CD4-positive, CD25-positive, alpha-beta regulatory T cell (primary cell): ENCODE measurements around the gene MEIKIN. TPM values are rescaled to one million over a fixed set of nuclear protein-coding genes. Genes with fewer than 3 reads are reported as not detected.
"Not testable (repeated sequence)": the region's sequence is repeated elsewhere in the genome, so short reads cannot be mapped to it uniquely, and the experiment has no call there.

Experiments used
- ATAC-seq, 2 donors: fragments of 150-1000 bp; cut with Tn5 transposase; one replicate each; pipeline ENCODE4 v1.10.0; 2021; ENCODE audit warnings: low read depth in 2 of 2, moderate number of reproducible peaks in 2 of 2, moderate library complexity in 1 of 2
- DNase-seq, 3 donors: peaks; one replicate each; pipeline versions ENCODE4 v3.0.0 to v3.0.0-alpha.2; 2012 to 2022; ENCODE audit warnings: mixed read lengths in 1 of 3
- H3K27ac ChIP-seq: one replicate; pipeline ENCODE4 v1.7.0; 2013; ENCODE audit warnings: mild to moderate bottlenecking, low read length; ENCODE audit not compliant: insufficient read depth, poor library complexity, severe bottlenecking
- H3K27me3 ChIP-seq: one replicate; pipeline ENCODE4 v1.7.0; 2013; ENCODE audit warnings: low read length; ENCODE audit not compliant: control insufficient read depth, insufficient read depth
- H3K36me3 ChIP-seq: one replicate; pipeline ENCODE4 v1.7.0; 2013; ENCODE audit warnings: mild to moderate bottlenecking, low read length, moderate library complexity; ENCODE audit not compliant: control insufficient read depth, insufficient read depth
- H3K4me1 ChIP-seq: 2 replicates; pipeline ENCODE4 v1.7.0; 2013; ENCODE audit warnings: mild to moderate bottlenecking, low read length; ENCODE audit not compliant: insufficient read depth, control insufficient read depth, poor library complexity, severe bottlenecking
- H3K4me3 ChIP-seq: one replicate; pipeline ENCODE4 v1.7.0; 2013; ENCODE audit warnings: low read depth, mild to moderate bottlenecking, low read length, moderate library complexity
- H3K9me3 ChIP-seq, 2 experiments: 1 replicate in 1 of 2; 2 replicates in 1 of 2; pipeline ENCODE4 v1.7.0; 2013; ENCODE audit warnings: low read length in 2 of 2, mild to moderate bottlenecking in 1 of 2, moderate library complexity in 1 of 2; ENCODE audit not compliant: control insufficient read depth in 2 of 2
- H3K27ac Mint-ChIP-seq, 3 donors: one replicate each; pipeline ENCODE4 v1.8.0; 2020 to 2022; ENCODE audit warnings: mild to moderate bottlenecking in 3 of 3, mixed read lengths in 3 of 3, moderate library complexity in 2 of 3
- H3K27me3 Mint-ChIP-seq: one replicate; pipeline ENCODE4 v1.8.0; 2022; ENCODE audit warnings: mild to moderate bottlenecking, mixed read lengths
- H3K36me3 Mint-ChIP-seq: one replicate; pipeline ENCODE4 v1.8.0; 2020; ENCODE audit warnings: mixed read lengths
- H3K4me1 Mint-ChIP-seq, 4 donors: one replicate each; pipeline ENCODE4 v1.8.0; 2020 to 2022; ENCODE audit warnings: mixed read lengths in 4 of 4, mild to moderate bottlenecking in 1 of 4
- H3K4me3 Mint-ChIP-seq, 4 donors: one replicate each; pipeline ENCODE4 v1.8.0; 2020 to 2022; ENCODE audit warnings: mild to moderate bottlenecking in 4 of 4, mixed read lengths in 4 of 4, moderate library complexity in 3 of 4
- H3K9me3 Mint-ChIP-seq, 7 donors: one replicate each; pipeline ENCODE4 v1.8.0; 2020 to 2022; ENCODE audit warnings: mixed read lengths in 7 of 7, mild to moderate bottlenecking in 3 of 7, moderate library complexity in 2 of 7
- polyA plus RNA-seq, 4 donors: library from polyadenylated mRNA; unstranded; fragments of 300-500 nt; fragmentation: Illumina TruSeq; gene quantifications; one replicate each; pipeline ENCODE4 v1.2.3, GENCODE V29; 2021
- total RNA-seq: library from RNA; stranded (reverse); gene quantifications from one replicate; pipeline ENCODE4 v1.2.3, GENCODE V29; 2022

Gene MEIKIN
- total and polyA plus RNA-seq, 5 donors from 2014 or later = not detected

DNA sequence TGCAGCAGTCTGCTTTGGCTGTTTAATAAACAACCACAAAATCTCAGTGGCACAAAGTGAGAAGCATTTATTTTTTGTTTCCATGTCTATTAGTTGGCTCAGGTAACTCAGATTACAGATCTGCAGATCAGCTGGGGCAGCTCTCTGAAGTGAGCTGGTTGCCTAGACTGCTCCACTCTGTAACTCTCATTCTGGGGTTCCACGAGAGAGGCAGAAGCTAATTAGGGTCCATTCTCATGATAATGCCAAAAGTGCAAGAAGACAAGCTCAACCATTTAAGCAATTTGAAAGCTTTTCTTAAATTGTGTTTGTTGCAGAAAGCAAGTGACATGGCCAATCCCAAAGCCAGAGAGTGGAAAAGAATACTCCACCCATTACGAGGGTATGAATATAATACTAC is 13.2 kb downstream of the MEIKIN start:
- peaks cover 30% of the 10 kb centered on the region for H3K27me3 Mint-ChIP-seq
- H3K4me3 Mint-ChIP-seq = no peak overlapping the region
- H3K4me1 ChIP-seq = no peaks in the 10 kb centered on the region

DNA sequence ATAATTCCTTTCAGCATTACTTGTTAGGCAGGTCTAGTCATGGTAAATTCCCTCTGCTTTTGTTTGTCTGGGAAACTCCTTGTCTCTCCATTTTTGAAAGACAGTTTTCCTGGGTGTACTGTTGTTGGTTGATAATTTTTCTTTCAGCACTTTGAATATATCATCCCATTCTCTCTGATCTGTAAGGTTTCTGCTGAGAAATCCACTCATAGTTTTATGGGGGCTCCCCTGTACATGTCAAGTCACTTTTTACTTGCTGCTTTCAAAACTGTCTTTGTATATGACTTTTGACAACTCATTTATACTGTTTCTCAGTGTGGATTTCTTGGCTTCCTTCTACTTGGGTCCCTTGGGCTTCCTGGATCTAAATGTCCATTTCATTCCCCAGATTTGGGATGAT is 16.5 kb downstream of the MEIKIN start:
- Mint-ChIP-seq H3K27me3 (peaks cover 18% of the 10 kb centered on the region), H3K4me1 (no peaks in the 10 kb centered on the region), H3K36me3 (peaks cover 3% of the 10 kb centered on the region), H3K4me3 (no peak overlapping the region), H3K9me3 (peaks cover 3 to 50% (median 16%) of the 10 kb centered on the region in 7 donors), H3K27ac (no peak overlapping the region)
- Histone ChIP-seq H3K27ac (no peak overlapping the region), H3K36me3 (no peaks in the 10 kb centered on the region), H3K9me3 (peaks cover 11 to 31% of the 10 kb centered on the region in 2 experiments), H3K4me1 (no peaks in the 10 kb centered on the region), H3K4me3 (no peak overlapping the region), H3K27me3 (peaks cover 6% of the 10 kb centered on the region)
- DNase-seq (no peak), ATAC-seq (no peak)

More for the DNA sequence above, 13.2 kb downstream of the MEIKIN start:
- Mint-ChIP-seq H3K9me3 (peaks cover 0 to 39% (median 14%) of the 10 kb centered on the region in 7 donors), H3K4me1 (no peaks in the 10 kb centered on the region), H3K27ac (no peak overlapping the region), H3K36me3 (peaks cover 3% of the 10 kb centered on the region)
- ATAC-seq (no peak), DNase-seq (no peak)
- peaks cover 8% of the 10 kb centered on the region for H3K27me3 ChIP-seq
- H3K9me3 ChIP-seq = peaks cover 11 to 20% of the 10 kb centered on the region in 2 experiments
- H3K27ac ChIP-seq = no peak overlapping the region
- no peak overlapping the region for H3K4me3 ChIP-seq
- H3K36me3 ChIP-seq = no peaks in the 10 kb centered on the region

DNA sequence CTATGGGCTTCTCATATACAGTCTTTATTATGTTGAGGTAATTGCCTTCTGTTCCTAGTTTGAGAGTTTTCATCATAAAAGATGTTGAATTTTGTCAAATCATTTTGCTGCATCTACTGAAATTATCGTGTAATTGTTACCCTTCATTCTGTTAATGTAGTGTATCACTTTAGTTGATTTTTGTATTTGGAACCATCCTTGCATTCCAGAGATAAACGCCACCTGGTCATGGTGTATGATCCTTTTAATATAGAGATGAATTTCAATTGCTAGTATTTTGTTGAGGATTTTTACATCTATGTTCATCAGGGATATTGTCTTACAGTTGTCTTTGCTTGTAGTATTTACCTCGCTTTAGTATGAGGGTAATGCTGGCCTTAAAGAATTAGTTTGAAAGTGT is 19.3 kb downstream of the MEIKIN start:
- Mint-ChIP-seq H3K9me3 (peaks cover 3 to 50% (median 13%) of the 10 kb centered on the region in 7 donors), H3K27me3 (peaks cover 21% of the 10 kb centered on the region), H3K27ac (no peak overlapping the region), H3K36me3 (no peaks in the 10 kb centered on the region), H3K4me3 (no peak overlapping the region), H3K4me1 (no peaks in the 10 kb centered on the region)
- H3K4me3 ChIP-seq = no peak overlapping the region
- H3K9me3 ChIP-seq = peaks cover 11 to 30% of the 10 kb centered on the region in 2 experiments
- H3K36me3 ChIP-seq = no peaks in the 10 kb centered on the region
- H3K27me3 ChIP-seq = no peaks in the 10 kb centered on the region
- DNase-seq (no peak), ATAC-seq (no peak)
- H3K27ac ChIP-seq = no peak overlapping the region
- no peaks in the 10 kb centered on the region for H3K4me1 ChIP-seq

DNA sequence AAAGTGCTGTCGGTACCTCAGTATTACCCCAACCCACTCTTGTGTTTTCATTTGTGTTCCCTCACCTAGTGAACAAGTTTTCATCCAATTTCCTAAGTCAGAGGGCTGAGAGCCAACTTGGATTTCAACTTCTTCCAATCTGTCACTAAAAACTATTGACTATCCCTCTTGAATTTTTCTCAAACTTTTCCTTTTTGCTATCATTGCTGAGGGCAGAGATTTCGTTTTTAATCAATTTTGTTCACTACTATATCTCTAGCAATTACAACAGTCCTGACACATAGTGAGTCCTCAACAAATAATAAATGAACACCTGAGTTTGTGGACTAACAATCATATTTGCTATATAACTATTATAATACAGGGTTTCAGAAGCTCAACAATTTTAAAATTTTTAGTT is 29.0 kb downstream of the MEIKIN start:
- peaks cover 3% of the 10 kb centered on the region for H3K36me3 Mint-ChIP-seq
- no peak for ATAC-seq

DNA sequence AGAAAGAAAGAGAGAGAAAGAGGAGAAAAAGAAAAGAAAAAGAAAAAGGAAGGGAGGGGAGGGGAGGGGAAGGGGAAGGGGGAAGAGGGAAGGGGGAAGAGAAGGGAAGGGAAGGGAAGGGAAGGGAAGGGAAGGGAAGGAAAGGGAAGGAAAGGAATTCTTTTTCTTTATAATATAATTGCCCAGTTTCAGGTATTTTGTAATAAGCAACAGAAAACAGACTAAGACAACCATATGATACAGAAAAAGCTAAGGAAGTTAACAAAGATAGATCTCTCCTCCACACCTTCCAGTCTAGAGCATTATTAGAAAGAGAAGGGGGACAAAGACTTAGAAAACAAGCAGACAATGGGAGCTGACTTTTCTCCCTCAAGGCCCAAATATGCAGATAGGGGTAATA is 31.0 kb downstream of the MEIKIN start:
- H3K27me3 ChIP-seq = peaks cover 5% of the 10 kb centered on the region
- H3K36me3 ChIP-seq = no peaks in the 10 kb centered on the region
- no peaks in the 10 kb centered on the region for H3K4me1 ChIP-seq
- peaks cover 2% of the 10 kb centered on the region for H3K27me3 Mint-ChIP-seq
- ATAC-seq (no peak), DNase-seq (no peak)
- H3K27ac Mint-ChIP-seq = no peak overlapping the region
- no peak overlapping the region for H3K4me3 ChIP-seq
- no peak overlapping the region for H3K4me3 Mint-ChIP-seq
- H3K9me3 ChIP-seq = no peaks in the 10 kb centered on the region
- H3K27ac ChIP-seq = no peak overlapping the region
- no peaks in the 10 kb centered on the region for H3K4me1 Mint-ChIP-seq
- peaks cover 0 to 10% (median 1%) of the 10 kb centered on the region in 7 donors for H3K9me3 Mint-ChIP-seq
- H3K36me3 Mint-ChIP-seq = no peaks in the 10 kb centered on the region

More for the DNA sequence above, 29.0 kb downstream of the MEIKIN start:
- Mint-ChIP-seq H3K27me3 (peaks cover under 1% of the 10 kb centered on the region), H3K9me3 (peaks cover 0 to 13% (median 0%) of the 10 kb centered on the region in 7 donors), H3K27ac (no peak overlapping the region), H3K4me3 (no peak overlapping the region), H3K4me1 (no peaks in the 10 kb centered on the region)
- no peak overlapping the region for H3K27ac ChIP-seq
- H3K36me3 ChIP-seq = no peaks in the 10 kb centered on the region
- H3K9me3 ChIP-seq = no peaks in the 10 kb centered on the region
- DNase-seq = no peak
- no peak overlapping the region for H3K4me3 ChIP-seq
- no peaks in the 10 kb centered on the region for H3K4me1 ChIP-seq
- peaks cover 5% of the 10 kb centered on the region for H3K27me3 ChIP-seq

DNA sequence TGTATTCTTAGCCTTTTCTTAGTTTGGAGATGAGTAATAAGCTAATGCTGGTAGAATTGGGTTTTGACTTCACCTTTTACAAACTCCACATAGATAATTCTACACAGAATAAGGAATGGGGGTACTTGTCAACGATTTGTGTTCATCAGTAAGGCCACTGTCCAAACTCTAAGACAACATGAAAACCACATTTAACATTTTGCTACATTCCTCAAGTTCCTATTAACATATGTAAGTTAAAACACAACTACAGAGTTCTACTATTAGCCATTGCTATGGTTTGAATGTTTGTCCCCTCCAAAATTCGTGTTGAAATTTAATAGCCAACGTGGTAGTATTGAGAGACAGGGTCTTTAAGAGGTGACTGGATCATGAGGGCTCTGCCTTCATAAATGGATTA is 31.9 kb downstream of the MEIKIN start:
- DNase-seq (no peak), ATAC-seq (no peak)
- H3K27me3 Mint-ChIP-seq = peaks cover 7% of the 10 kb centered on the region
- H3K36me3 Mint-ChIP-seq = no peaks in the 10 kb centered on the region
- peaks cover 5% of the 10 kb centered on the region for H3K27me3 ChIP-seq
- no peak overlapping the region for H3K27ac Mint-ChIP-seq
- H3K36me3 ChIP-seq = no peaks in the 10 kb centered on the region
- H3K9me3 Mint-ChIP-seq = peaks cover 0 to 6% (median 1%) of the 10 kb centered on the region in 7 donors
- H3K4me1 Mint-ChIP-seq = no peaks in the 10 kb centered on the region
- H3K4me3 ChIP-seq = no peak overlapping the region
- no peaks in the 10 kb centered on the region for H3K4me1 ChIP-seq
- no peak overlapping the region for H3K27ac ChIP-seq
- no peaks in the 10 kb centered on the region for H3K9me3 ChIP-seq
- H3K4me3 Mint-ChIP-seq = no peak overlapping the region

DNA sequence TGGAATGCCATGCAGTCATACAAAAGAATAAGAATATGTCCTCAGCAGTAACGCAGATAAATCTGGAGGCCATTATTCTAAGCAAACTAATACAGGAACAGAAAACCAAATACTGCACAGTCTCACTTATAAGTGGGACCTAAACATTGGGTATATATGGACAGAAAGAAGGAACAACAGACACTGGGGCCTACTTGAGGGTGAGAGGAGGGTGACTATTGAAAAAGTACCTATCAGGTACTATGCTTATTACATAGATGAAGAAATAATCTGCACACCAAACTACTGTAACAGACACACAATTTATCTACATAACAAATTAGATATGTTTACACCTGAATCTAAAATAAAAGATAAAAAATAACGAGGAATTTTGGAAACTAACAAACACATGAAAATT is 38.8 kb downstream of the MEIKIN start:
- Histone ChIP-seq H3K4me3 (no peak overlapping the region), H3K27me3 (no peaks in the 10 kb centered on the region), H3K36me3 (no peaks in the 10 kb centered on the region), H3K27ac (no peak overlapping the region), H3K4me1 (peaks cover 3% of the 10 kb centered on the region), H3K9me3 (peaks cover 23 to 27% of the 10 kb centered on the region in 2 experiments)
- ATAC-seq (no peak), DNase-seq (no peak)
- Mint-ChIP-seq H3K4me3 (no peak overlapping the region), H3K36me3 (peaks cover 20% of the 10 kb centered on the region), H3K4me1 (peaks cover 0 to 13% (median 2%) of the 10 kb centered on the region in 4 donors), H3K27me3 (peaks cover 36% of the 10 kb centered on the region), H3K9me3 (peaks cover 6 to 44% (median 25%) of the 10 kb centered on the region in 7 donors), H3K27ac (no peak overlapping the region)

DNA sequence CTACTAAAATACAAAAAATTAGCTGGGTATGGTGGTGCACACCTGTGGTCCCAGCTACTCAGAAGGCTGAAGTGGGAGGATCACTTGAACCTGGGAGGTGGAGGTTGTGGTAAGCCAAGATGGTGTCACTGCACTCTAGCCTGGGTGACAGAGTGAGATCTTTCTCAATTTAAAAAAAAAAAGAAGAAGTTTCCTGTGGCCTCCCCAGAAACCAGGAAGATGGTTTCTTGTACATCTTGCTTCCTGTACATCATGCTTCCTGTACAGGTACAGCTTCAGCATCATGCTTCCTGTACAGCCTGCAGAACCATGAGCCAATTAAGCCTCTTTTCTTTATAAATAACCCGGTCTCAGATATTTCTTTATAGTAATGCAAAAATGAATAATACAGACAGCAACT is 43.2 kb downstream of the MEIKIN start:
- H3K9me3 Mint-ChIP-seq = peaks cover 6 to 56% (median 31%) of the 10 kb centered on the region in 7 donors
- not testable (repeated sequence) for H3K27ac Mint-ChIP-seq, H3K36me3 ChIP-seq, H3K27me3 ChIP-seq, H3K27ac ChIP-seq, H3K4me3 Mint-ChIP-seq, H3K4me1 ChIP-seq
- H3K4me3 ChIP-seq = peak overlapping the region; percentile 16
- H3K36me3 Mint-ChIP-seq = peaks cover 24% of the 10 kb centered on the region
- peaks cover 22% of the 10 kb centered on the region for H3K27me3 Mint-ChIP-seq
- peaks cover 23 to 28% of the 10 kb centered on the region in 2 experiments for H3K9me3 ChIP-seq
- ATAC-seq (peak; percentile 31 to 60), DNase-seq (peak in 2 of 3 donors; percentile 10 to 74)
- H3K4me1 Mint-ChIP-seq = peaks cover 0 to 23% (median 3%) of the 10 kb centered on the region in 4 donors
